HUDEP-2 (cell line): ENCODE results near the gene NPVF.

Source experiments
- DNase-seq, 76 experiments: peaks; one replicate each; lab custom pipeline; 2025; ENCODE audit not compliant: unreplicated experiment in 76 of 76; lab: John Stamatoyannopoulos, UW

The NPVF gene

GRCh38 chr7:25179325-25179724 lies 49.0 kb downstream of the NPVF start:
- DNase-seq, result no peak
